ENCODE measurements around the gene UTP25.

The UTP25 gene

DNA sequence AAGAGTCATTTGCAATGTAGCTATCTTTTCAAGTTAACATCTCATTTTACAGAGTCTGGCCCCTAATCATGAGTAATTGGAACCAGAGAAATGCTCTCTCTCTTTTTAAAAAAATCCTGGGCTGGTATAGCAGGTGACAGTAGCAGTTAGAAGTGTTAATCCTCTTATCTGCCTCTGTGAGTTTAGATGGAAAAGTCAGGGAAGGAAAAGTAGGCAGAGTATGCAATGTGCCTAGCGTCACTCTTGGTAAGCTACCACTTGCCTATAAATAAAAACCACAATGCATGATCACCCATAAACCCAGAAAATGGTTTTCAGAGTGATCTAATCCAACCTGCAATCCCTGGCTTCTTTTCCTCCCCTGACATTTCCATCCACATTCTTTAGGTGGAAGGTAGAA lies 43.2 kb downstream of the UTP25 start:
- TF ChIP-seq, protein P1, sequence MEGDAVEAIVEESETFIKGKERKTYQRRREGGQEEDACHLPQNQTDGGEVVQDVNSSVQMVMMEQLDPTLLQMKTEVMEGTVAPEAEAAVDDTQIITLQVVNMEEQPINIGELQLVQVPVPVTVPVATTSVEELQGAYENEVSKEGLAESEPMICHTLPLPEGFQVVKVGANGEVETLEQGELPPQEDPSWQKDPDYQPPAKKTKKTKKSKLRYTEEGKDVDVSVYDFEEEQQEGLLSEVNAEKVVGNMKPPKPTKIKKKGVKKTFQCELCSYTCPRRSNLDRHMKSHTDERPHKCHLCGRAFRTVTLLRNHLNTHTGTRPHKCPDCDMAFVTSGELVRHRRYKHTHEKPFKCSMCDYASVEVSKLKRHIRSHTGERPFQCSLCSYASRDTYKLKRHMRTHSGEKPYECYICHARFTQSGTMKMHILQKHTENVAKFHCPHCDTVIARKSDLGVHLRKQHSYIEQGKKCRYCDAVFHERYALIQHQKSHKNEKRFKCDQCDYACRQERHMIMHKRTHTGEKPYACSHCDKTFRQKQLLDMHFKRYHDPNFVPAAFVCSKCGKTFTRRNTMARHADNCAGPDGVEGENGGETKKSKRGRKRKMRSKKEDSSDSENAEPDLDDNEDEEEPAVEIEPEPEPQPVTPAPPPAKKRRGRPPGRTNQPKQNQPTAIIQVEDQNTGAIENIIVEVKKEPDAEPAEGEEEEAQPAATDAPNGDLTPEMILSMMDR (IDR thresholded peaks at IDR 0.05; ENCODE audit: insufficient read depth, low read length, missing control alignments), result no peak
- ChIA-PET POLR2A (no interaction called here), CTCF (interaction anchor here (1.2 to 6.0 kb wide), 6 partner anchors 10 to 118 kb away, joined by 3 to 82 read pairs (median 8); no protein-coding TSS in a partner anchor)
- DNase-seq (ENCODE audit: low read depth, low spot score), result no peak
- no peak overlapping the region for H3K4me3 ChIP-seq (ENCODE audit: low read depth, low read length)

DNA sequence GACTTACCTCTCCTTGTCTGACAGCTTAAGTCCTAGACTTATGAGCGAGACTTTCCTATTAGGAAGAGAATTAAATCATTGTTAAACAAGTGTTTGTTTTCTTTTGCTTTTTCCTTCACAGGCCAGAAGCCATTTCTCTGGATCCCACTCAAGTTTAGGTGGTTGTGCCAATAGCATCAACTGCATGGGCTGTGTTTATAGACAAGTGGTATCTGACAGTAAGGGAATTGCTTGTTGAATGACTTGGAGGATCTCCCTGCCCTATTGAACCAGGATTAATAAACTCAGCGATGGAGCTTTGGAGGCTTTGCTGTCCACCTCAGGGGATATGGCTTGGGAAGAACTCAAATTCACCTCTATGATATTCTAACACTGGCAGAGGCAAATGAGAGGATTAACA lies 43.7 kb downstream of the UTP25 start:
- ChIA-PET CTCF (interaction anchor here (0.7 to 6.0 kb wide), 5 partner anchors 10 to 440 kb away, joined by 3 to 82 read pairs (median 9); no protein-coding TSS in a partner anchor), POLR2A (no interaction called here)
- DNase-seq (ENCODE audit: low read depth, low spot score), result no peak
- TF ChIP-seq, protein P1 (IDR thresholded peaks at IDR 0.05; ENCODE audit: insufficient read depth, low read length, missing control alignments), result no peak
- H3K4me3 ChIP-seq (ENCODE audit: low read depth, low read length), result no peak overlapping the region

DNA sequence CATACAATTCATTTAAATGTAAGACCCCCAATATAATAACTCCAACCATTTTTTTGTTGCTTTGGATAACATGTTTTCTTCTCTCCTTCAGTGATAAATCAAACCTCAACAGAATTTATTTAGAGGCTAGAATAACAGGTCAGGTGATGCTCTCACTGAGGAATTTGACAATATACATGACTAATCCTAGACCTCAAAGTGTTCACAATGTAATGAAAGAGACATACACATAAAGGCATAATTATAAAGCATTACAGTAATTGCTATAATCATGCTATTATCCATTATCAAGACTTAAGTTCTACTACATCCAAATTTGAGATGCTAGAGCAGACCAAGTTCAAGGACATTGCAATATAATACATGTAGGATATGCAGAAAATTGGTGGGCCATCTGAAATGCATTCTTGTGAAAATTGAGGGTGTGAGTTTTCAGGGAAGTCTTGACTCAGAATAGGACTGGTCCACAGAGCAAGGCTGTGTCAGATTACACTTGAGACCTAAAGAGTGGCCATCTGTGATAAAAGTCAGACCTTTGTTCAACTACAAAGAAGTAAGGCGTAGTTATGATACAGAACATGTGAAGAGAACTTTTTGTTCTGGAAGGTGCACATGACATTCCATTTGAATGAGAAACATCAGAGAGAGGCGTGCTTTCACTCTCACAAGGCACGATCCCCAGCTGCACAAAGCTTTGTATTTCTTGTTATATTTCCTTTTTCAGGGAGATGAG lies 45.5 kb downstream of the UTP25 start:
- ChIA-PET CTCF (interaction anchor here (0.8 to 3.9 kb wide), 11 partner anchors 9 to 116 kb away, joined by 3 to 52 read pairs (median 7); partner anchors contain the start of gene UTP25), POLR2A (no interaction called here)
- TF ChIP-seq, protein P1 (IDR thresholded peaks at IDR 0.05; ENCODE audit: insufficient read depth, low read length, missing control alignments), result no peak
- no peak overlapping the region for H3K4me3 ChIP-seq (ENCODE audit: low read depth, low read length)
- no peak for DNase-seq (ENCODE audit: low read depth, low spot score)

DNA sequence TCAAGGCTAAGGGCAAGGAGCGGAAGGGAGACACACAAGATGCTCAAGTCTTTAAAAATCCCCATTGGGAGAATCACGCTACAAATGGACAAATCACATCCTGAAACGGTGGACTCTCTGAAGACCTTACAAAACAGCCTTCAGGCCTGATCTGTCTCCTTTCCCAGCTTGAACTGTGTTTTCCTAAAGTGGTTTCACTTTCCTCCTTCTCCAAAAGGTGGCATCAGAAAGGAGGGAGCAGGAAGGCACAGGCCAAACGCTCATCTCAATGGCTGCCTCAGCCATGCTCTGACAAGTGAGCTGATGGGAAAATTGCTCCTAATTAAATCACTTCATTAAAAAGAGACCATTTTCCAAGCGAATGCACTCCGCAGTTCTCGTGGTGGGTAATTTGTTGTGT lies 47.7 kb downstream of the UTP25 start:
- TF ChIP-seq, protein P1 (IDR thresholded peaks at IDR 0.05; ENCODE audit: insufficient read depth, low read length, missing control alignments), result peak; percentile 78
- peak; percentile 36 for DNase-seq (ENCODE audit: low read depth, low spot score)
- CTCF ChIA-PET, result interaction anchor here (1.0 to 3.9 kb wide), 20 partner anchors 8 to 118 kb away, joined by 3 to 52 read pairs (median 8); no protein-coding TSS in a partner anchor
- POLR2A ChIA-PET, result no interaction called here
- peak overlapping the region; percentile 19; the same call in 1 of the 2 replicates for H3K4me3 ChIP-seq (ENCODE audit: low read depth, low read length)

DNA sequence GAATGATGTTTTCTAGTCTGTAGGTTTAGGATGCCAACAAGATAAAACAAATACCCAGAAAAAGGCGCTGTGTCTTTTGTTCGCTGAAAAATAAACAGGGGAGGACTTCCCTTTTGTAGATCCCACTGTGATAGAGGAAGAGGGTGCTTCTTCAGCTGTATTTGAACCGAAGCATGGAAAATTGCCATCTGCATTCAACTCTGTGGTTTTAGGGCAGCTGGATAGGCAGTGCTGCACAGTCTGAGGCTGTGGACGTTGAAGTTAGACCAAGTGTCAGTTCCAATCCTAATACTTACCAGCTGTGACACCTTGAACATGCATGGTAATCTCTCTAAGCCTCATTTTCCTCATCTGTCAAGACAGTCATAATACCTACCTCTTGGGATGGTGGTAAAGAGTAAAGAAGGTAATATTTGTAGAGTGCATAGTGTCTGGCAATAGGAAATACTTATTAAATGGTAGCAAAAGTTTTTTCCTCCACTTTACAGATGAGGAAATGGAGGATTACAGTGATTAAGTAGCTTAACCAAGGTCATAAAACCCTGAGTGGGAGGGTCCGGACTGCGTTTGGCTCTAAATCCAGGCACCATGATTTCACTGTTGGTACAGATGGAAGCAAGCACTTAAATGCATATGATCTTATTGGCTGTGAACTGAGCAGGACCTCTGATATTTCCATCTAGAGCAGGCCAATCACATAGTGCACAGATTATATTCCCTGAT lies 48.5 kb downstream of the UTP25 start:
- CTCF ChIA-PET, result interaction anchor here (1.0 to 3.9 kb wide), 20 partner anchors 7 to 117 kb away, joined by 3 to 52 read pairs (median 8); no protein-coding TSS in a partner anchor
- POLR2A ChIA-PET, result no interaction called here
- peak overlapping the region; percentile 19; the same call in 1 of the 2 replicates for H3K4me3 ChIP-seq (ENCODE audit: low read depth, low read length)
- no peak for DNase-seq (ENCODE audit: low read depth, low spot score)
- TF ChIP-seq, protein P1 (IDR thresholded peaks at IDR 0.05; ENCODE audit: insufficient read depth, low read length, missing control alignments), result no peak

Data from AG04449 (cell line).